Smooth muscle cell of the brain vasculature (primary cell): ENCODE data around the gene TMCO4.
A peak's percentile ranks its signal among the peaks of the same experiment; 100 is the strongest.

Source experiments
- DNase-seq: peaks from one replicate; pipeline ENCODE4 v3.0.0-alpha.2; 2012; ENCODE audit warnings: low read depth, low spot score

TMCO4 gene

GRCh38 chr1:19717467-19717866, 82.2 kb downstream of the TMCO4 start:
- DNase-seq, result no peak

- DNase-seq, result peak; percentile 91
Observed at GRCh38 chr1:19715334-19716203, 84.1 kb downstream of the TMCO4 start.

- DNase-seq, result no peak
Observed at GRCh38 chr1:19712928-19713327, 86.8 kb downstream of the TMCO4 start.

- DNase-seq, result no peak
Observed at GRCh38 chr1:19710825-19711611, 88.7 kb downstream of the TMCO4 start.

GRCh38 chr1:19709260-19709793, 90.4 kb downstream of the TMCO4 start:
- no peak for DNase-seq

- DNase-seq, result no peak
Observed at GRCh38 chr1:19708567-19709110, 91.1 kb downstream of the TMCO4 start.

- DNase-seq, result no peak
Observed at GRCh38 chr1:19706136-19706535, 93.6 kb downstream of the TMCO4 start.

- no peak for DNase-seq
Observed at GRCh38 chr1:19705464-19705863, 94.3 kb downstream of the TMCO4 start.

- DNase-seq, result peak; percentile 44
Observed at GRCh38 chr1:19704247-19705113, 95.2 kb downstream of the TMCO4 start.

GRCh38 chr1:19703280-19703679, 96.4 kb downstream of the TMCO4 start:
- DNase-seq, result no peak

GRCh38 chr1:19700079-19700777, 99.5 kb downstream of the TMCO4 start:
- DNase-seq, result no peak

- no peak for DNase-seq
Observed at GRCh38 chr1:19698181-19698580, 101.5 kb downstream of the TMCO4 start.

GRCh38 chr1:19696820-19697219, 102.9 kb downstream of the TMCO4 start:
- no peak for DNase-seq

GRCh38 chr1:19695772-19696171, 103.9 kb downstream of the TMCO4 start:
- DNase-seq, result no peak

- no peak for DNase-seq
Observed at GRCh38 chr1:19694298-19694697, 105.4 kb downstream of the TMCO4 start.

- DNase-seq, result no peak
Observed at GRCh38 chr1:19690342-19690741, 109.4 kb downstream of the TMCO4 start.

- DNase-seq, result no peak
Observed at GRCh38 chr1:19689856-19690255, 109.9 kb downstream of the TMCO4 start.

GRCh38 chr1:19689085-19689757, 110.5 kb downstream of the TMCO4 start:
- no peak for DNase-seq

GRCh38 chr1:19688041-19688842, 111.5 kb downstream of the TMCO4 start:
- DNase-seq, result no peak
